GM18870 (cell line): ENCODE results near the gene C11orf21.
"Not testable (repeated sequence)": the region's sequence is repeated elsewhere in the genome, so short reads cannot be mapped to it uniquely, and the experiment has no call there.

Experiments
- ATAC-seq: cut with Tn5 transposase; IDR thresholded peaks from one replicate; pipeline ENCODE4 v1.9.1; 2021; ENCODE audit warnings: moderate library complexity; ENCODE audit not compliant: unreplicated experiment

Gene C11orf21

DNA sequence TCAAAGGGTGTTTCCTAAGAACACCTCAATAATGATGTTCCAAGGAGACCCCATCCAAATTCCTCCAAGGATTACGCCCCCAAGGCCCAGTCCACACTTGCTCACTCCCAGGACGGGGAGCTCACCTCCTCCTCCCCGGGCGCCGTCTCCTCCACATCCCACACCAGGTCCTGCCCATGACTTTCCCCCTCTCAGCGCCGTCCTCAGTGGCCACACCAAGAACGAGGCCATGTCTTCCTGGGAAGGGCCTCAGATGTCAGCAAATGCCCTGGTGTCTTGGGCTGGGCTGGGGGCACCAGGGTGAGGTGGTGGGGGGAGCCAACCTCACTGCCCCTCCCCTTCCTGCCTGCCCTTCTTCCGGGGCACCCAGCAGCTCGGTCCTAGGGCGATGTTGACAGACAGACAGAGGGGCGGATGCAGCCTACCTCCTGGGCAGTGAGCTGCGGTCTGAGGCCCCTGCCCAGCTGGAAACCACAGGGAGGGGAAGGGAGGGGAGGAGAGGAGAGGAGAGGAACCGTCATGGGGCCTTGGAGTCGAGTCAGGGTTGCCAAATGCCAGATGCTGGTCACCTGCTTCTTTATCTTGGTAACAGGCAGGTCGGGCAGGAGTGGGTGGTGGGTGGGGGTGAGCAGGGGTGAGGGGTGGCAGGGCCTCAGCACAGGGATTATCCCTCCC, at the start of gene C11orf21, which contains the start of gene TSPAN32:
TSS of gene C11orf21 (minus strand) at position 288 of the 675 bp plus-strand sequence. CDS start at position 178, 110 bp downstream.
TSS of gene TSPAN32 (plus strand) at position 383 of the 675 bp plus-strand sequence. CDS start at position 520, 137 bp downstream.
- ATAC-seq: no peak

DNA sequence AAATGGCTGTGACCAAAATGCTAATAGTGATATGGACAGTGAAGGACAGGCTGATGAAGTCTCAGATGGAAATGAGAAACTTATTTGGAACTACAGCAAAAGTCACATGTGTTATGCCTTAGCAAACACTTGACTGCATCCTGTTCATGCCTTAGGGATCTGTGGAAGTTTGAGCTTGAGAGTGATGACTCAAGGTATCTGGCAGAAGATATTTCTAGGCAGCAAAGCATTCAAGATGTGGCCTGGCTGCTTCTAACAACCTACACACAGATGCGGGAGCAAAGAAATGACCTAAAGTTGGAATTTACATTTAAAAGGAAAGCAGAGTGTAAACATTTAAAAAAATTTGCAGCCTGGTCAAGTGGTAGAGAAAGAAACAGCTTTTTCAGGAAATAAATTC, 47.3 kb upstream of the C11orf21 start:
- no peak for ATAC-seq

DNA sequence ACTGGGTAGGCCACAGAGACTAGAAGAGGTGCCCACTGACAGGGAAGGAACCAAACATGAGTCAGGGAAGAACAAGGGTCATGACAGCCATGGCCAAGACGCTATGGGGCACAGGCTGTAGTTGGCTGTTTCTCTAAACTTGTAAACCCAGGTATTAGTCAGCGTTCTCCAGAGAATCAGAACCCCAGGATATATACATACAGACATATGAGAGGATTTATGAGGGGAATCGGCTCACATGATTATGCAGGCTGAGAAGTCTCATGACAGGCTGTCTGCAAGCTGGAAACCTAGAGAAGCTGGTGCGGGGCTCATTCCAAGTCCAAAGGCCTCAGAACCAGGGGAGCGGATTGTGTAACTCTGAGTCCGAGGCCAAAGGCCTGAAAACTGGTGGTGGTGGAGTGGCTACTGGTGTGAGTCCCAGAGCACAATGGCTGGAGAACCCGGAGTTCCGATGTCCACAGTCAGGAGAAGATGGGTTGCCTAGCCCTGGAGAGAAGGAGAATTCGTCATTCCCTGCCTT, 45.7 kb upstream of the C11orf21 start:
- ATAC-seq: no peak

DNA sequence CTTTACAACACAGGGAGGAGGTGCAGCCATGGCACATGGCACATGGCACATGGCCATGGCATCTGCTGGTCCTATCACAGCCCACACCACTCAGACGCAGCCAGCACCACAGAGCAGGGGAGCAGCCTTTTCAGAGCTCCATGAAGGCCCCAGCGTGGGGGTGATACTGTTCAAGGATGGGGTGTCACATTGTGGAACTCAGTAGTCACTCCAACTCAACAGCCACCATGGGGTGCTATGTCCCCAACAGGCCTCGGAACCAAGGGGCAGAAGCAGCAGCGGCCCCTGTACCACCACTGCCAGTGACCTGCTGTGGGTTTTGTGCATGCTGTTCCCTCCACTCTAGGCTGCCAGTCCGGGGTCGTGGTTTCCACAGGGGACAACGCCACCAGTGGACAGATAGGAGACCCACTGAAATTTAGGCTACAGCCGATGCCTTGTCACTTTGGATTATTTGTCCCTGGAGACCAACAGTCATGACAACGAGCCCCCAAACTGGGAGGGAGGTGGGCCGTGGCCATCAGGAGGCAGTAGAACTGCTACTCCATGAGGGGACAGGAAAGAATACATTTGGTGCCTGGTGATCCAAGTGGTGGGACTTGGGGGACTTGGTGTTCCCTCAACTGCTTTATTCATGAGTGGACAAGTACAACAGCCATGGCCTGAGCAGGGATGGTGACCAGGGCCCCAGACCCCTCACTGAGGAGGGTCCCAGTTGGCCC, 45.0 kb upstream of the C11orf21 start:
- ATAC-seq: no peak

DNA sequence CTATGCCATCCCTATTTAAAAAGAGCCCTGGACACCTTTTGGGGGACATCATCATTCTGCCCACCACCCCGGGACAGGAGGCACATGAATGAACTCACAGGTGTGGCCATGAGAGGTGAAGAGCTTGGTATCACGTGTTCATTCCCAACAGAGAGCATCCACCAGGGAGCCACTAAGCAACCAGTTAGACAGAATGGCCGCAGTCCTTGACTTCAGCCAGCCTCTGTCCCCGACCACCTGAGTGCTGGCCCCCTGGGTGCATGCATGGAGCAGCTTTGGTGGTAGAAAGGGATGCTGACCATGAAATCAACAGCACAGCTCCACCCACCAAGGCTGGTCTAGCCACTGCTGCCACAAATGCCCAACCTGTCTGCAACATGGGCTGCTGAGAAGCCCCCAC, 44.3 kb upstream of the C11orf21 start:
- no peak for ATAC-seq

DNA sequence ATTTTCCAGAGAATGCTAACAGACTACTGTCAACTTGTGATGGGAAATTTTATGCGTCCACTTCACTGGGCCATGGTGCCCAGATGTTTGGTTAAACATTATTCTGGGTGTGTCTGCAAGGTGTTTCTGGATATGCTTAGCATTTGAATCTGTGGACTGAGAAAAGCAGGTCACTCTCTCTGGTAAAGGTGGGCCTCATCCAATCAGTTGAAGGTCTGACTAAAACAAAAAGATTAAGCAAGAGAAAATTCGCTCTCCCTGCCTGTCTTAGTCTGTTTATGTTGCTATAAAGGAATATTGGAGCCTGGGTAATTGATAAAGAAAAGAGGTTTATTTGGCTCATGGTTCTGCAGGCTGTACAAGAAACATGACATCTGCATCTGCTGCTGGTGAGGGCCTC, 43.3 kb upstream of the C11orf21 start:
- no peak for ATAC-seq

DNA sequence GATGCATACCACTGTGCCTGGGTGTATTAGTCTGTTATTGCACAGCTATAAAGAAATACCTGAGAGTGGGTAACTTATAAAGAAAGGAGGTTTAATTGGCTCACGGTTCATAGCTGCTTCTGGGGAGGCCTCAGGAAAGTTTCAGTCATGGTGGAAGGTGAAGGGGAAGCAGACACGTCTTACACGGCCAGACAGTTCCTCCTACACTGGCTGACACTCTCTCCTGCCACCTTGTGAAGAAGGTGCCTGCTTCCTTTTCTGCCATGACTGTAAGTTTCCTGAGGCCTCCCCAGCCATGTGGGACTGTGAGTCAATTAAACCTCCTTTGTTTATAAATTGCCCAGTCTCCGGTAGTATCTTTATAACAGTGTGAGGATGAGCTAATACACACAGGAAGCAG, 41.8 kb upstream of the C11orf21 start:
- ATAC-seq: no peak

DNA sequence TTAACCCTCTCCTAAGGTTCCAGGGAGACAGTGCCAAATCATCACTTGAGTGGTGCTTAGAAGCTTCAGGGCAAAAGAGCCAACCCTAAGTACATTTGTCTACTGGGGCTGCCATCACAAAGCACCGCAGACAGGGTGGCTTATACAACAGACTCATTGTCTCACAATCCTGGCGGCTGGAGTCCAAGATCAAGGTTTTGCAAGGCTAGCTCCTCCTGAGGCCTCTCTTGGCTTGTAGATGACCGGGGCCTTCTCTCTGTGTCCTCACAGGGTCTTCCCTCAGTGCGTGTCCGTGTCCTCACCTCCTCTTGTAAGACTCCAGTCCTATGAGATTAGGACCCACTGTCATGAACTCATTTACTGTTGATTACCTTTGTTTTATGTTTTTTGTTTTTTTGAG, 41.3 kb upstream of the C11orf21 start:
- no peak for ATAC-seq

DNA sequence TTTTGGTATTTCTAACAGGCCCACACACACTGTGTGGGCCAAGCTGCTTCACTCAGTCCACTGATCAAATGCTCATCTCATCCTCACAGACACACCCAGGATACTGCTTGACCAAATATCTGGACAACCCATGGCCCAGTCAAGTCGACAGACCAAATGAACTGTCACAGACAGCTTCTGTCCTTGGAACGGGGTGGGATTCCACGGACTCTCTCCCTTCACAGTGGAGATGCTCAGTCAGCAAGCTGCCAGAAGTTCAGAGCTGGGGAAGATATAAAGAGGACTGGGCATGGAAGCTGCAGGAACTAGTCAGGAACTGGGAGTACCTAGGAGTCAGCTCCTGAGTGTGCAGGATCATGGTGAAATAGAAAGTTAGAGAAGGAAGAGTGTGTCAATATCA, 40.8 kb upstream of the C11orf21 start:
- no peak for ATAC-seq

DNA sequence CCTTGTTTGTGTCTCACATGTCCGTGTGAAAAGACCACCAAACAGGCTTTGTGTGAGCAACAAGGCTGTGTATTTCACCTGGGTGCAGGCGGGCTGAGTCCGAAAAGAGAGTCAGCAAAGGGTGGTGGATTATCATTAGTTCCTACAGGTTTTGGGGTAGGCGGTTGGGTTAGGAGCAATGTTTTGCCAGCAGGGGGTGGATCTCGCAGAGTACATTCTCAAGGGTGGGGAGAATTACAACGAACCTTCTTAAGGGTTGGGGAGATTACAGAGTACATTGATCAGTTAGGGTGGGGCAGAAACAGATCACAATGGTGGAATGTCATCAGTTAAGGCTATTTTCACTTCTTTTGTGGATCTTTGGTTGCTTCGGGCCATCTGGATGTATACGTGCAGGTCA, 37.0 kb upstream of the C11orf21 start:
- not testable (repeated sequence) for ATAC-seq

DNA sequence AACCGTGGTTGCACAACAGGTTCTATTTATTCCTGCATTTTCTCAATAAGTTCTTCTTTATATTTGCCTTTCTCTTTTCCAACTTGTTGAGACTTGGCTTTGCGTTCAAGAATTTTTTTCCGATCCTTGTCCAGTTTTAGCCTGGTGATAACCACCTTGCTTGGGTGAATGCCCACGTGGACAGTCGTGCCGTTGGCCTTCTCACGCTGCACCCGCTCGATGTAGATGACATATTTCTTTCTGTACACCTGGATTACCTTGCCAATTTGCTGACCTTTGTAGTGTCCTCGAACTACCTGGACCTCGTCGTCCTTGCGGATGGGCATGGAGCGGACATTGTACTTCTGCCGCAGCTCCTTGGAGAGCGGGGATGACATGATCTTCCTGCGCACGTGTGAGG, 33.6 kb upstream of the C11orf21 start:
- ATAC-seq: not testable (repeated sequence)

DNA sequence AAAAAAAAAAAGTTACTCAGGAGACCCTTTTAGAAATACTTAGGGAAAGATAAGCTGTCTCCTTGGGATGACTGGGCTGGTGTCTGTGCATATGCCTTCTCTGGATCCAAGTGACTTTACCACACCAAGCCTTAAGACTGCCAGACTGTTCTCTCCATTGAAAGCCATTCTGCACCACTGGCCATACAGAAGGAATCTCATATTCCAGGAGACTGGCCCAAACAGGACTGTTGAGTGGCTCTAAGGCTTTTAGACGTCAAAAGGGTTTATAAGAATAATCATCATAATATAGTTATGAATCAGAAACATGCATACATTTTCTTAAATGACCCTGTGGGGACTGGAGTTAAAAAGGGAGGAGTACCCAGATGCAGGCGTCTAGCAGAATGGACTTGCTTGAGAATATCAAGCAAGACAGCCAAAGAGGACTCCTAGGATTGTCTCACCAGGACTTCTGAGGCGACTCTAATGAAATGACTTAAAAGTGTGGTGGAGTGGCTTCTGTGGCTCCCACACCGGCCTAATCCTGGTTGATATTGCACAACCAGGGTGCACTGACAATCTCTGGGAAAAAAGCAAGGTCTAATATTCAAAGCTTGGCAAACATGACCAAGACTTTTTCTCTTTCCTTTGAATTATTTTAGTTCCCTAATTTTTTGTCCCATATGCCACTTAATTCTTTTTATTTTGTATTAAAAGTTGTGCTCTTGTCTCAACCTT, 31.9 kb upstream of the C11orf21 start:
- ATAC-seq: not testable (repeated sequence)

DNA sequence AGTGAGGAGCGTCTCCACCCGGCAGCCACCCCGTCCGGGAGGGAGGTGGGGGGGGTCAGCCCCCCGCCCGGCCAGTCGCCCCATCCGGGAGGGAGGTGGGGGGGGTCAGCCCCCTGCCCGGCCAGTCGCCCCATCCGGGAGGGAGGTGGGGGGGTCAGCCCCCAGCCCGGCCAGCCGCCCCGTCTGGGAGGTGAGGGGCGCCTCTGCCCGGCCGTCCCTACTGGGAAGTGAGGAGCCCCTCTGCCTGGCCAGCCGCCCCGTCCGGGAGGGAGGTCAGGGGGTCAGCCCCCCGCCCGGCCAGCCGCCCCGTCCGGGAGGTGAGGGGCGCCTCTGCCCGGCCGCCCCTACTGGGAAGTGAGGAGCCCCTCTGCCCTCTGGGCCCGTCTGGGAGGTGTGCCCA, 30.9 kb upstream of the C11orf21 start:
- ATAC-seq: not testable (repeated sequence)

DNA sequence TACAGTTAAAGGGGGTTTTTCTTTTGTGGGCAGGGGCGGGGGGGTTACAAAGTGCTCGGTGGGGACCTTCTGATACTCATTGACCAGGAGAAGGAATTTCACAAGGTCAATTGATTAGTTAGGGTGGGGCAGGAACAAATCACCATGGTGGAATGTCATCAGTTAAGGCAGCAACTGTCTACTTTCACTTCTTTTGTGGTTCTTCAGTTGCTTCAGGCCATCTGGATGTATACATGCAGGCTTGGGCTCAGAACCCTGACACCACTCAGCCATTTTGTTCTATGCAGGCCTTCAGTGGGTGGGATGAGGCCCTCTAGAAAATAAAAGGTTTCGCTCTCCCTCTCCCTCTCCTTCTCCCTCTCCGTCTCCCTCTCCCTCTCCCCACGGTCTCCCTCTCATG, 29.7 kb upstream of the C11orf21 start:
- no peak for ATAC-seq

DNA sequence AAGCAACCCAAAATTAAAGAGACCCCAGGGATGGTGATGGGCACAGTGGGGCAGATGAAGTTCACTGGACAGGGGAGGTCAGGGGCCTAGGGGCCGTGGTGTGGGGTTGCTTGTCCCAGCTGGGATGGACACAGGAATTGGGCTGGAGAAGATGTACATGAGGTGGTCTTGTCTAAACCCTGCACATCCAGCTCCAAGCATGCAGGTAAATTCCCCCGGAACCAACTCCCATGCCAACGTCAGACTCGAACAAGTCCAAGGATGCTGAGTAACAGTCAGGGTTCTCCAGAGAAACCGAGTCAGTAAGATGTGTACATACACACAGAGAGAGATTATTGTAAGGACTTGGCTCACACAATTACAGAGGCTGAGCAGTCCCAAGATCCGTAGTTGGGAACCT, 29.0 kb upstream of the C11orf21 start:
- ATAC-seq: no peak

DNA sequence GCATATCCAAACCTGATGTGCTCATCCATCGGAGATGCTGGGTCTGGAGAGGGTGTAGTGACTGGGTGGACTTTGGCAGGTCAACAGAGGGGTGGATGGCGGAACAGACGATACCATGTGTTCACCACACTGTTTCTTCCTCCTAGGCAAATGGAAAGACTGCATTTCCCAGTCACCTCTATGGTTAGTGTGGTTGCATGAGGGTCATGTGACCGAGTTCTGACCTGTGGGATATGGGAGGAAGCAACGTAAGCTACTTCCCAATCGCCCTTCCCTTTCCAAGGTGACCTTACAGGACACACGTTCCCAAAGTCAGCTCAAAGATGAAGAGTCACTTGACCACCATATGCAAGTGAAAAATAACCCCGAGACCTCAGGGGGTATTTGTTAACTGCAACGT, 27.8 kb upstream of the C11orf21 start:
- no peak for ATAC-seq

DNA sequence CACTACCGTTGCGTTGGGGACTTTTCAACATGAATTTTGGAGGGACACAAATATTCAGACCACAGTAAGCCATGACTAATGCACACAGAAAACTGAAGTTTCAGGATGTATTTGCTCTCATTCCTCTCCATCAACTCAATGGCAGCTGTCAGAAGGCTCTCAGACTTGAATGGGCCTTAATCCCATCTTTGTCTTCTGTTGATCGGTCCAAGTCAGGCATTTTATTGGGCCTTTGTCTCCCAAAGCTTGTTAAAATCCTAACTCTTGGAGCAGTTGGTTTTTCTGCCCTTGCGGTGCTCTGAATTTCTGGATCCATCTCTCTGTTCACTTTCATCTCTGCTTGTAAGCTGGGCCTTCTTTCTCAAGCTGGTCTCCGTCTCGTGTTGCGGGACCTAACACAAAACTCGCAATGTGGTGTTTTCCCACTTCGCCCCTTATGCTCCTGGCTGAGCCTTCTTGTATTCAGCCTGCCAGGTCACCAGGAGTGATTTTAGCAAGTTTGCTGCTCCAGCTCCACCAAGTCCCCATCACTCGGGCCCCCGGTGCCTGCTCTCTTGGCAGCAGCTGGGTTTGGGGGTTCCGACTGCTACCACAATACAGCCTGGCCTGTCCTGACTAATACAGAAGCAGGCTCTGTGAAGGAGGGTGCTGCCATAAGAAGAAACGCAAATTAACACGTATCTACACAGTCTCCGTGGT, 27.1 kb upstream of the C11orf21 start:
- ATAC-seq: no peak

DNA sequence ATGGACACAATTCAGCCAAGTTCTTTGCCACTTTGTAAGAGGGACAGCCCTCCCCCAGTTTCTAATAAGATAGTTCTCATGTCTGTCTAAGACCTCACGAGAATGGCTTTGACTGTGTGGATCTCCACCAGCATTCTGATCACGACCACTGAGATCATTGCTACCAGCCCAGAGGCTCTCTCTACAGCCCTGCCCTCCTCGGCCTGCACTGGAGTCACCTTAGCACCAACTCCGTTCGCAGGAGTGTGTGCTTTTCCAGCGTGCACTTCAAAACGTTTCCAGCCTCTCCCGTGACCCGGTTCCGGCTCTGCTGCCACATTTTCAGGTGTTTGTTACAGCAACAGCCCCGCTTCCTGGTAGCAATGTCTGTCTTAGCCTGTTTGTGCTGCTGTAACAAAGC, 26.3 kb upstream of the C11orf21 start:
- ATAC-seq: no peak

DNA sequence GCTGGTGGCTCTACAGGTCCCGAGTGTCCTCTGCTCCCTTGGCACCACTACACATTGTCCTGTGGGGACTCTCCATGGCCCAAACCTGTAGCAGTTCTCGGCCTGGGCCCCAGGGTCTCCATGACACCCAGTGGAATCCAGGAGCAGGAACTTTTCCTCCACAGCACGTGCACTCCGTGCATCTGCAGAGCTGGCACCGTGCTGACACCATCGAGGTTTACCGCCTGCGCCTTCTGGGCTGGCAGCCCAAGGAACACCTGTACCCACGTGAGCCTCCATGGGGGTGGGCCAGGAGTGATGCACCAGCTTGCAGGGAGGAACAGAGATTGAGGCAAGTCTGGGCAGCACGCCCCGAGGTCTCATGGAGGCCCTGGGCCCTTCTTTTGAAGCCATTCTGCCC, 25.3 kb upstream of the C11orf21 start:
- no peak for ATAC-seq

DNA sequence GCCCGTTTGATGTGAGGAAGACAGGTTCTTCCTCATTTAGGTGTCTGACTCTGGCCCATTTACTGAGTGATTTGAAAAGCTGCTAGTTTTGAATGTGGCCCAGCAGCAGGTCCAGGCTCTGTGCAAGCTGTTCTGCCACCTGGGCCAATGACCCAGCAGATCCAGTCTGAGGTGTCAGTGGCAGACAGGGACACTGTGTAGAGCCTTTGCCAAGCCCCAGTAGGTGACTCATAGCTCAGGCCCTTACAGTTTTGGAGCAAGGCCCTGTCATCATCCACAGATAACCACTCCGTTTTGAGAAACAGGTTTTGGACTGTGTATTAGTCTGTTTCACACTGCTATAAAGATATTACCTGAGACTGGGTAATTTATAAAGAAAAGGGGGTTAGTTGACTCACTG, 24.0 kb upstream of the C11orf21 start:
- no peak for ATAC-seq

DNA sequence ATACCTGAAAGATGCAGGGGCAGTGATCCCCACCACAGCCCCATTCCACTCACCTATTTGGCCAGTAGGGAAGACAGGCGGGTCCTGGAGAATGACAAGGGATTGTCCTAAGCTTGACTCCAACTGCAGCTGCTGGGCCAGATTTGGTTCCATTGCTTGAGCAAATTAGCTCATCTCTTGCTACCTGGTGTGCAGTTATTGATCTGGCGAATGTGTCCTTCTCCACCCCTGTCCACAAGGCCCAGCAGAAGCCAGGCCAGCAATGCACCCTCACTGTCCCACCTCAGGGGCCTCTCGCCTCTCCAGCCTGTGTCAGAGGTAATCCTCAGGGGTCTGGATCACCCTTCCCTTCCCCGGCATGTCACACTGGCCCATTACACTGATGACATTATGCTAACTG, 23.4 kb upstream of the C11orf21 start:
- ATAC-seq: no peak
